HG02798 (cell line): Measurements from ENCODE around the gene CDC14C.

Source experiments
- ATAC-seq: cut with Tn5 transposase; IDR thresholded peaks from one replicate; pipeline ENCODE4 v1.9.1; 2021; ENCODE audit warnings: mild to moderate bottlenecking; ENCODE audit not compliant: unreplicated experiment, poor library complexity

The CDC14C gene

GRCh38 chr7:48964074-48964473 is 39.7 kb downstream of the CDC14C start:
- ATAC-seq: no peak

- no peak for ATAC-seq
These were observed 46.8 kb downstream of the CDC14C start for GRCh38 chr7:48971173-48971572.

GRCh38 chr7:48976253-48976652 is 51.9 kb downstream of the CDC14C start:
- ATAC-seq: no peak

- ATAC-seq: no peak
These were observed 52.5 kb downstream of the CDC14C start for GRCh38 chr7:48976850-48977249.
